Loucy (cell line): ENCODE data around the gene VTN.
A peak's percentile ranks its signal among the peaks of the same experiment; 100 is the strongest.

Source experiments
- H2AFZ ChIP-seq: fragments of 200-600 bp; sonication (generic); 2 replicates; pipeline ENCODE4 v1.6.0; 2016; ENCODE audit warnings: antibody characterized with exemption, mild to moderate bottlenecking, low read length, moderate library complexity
- H3F3A ChIP-seq: fragments of 200-600 bp; 2 replicates; pipeline ENCODE4 v1.6.0; 2016; ENCODE audit warnings: antibody characterized with exemption, low read depth, mild to moderate bottlenecking
- H3K27me3 ChIP-seq: fragments of 200-600 bp; sonication (generic); 2 replicates; pipeline ENCODE4 v1.6.1; 2014; ENCODE audit warnings: low read length, mild to moderate bottlenecking; ENCODE audit not compliant: insufficient read depth, poor library complexity, severe bottlenecking
- H3K36me3 ChIP-seq: fragments of 200-600 bp; sonication (generic); 2 replicates; pipeline ENCODE4 v1.6.1; 2016; ENCODE audit warnings: low read length; ENCODE audit not compliant: insufficient read depth
- H3K4me1 ChIP-seq: fragments of 200-600 bp; sonication (generic); 2 replicates; pipeline ENCODE4 v1.5.1; 2014; ENCODE audit warnings: low read length, mild to moderate bottlenecking; ENCODE audit not compliant: insufficient read depth, poor library complexity, severe bottlenecking
- H3K4me2 ChIP-seq: fragments of 200-600 bp; sonication (generic); 2 replicates; pipeline ENCODE4 v1.6.0; 2014; ENCODE audit warnings: antibody characterized with exemption, low read length, low read depth, mild to moderate bottlenecking; ENCODE audit not compliant: poor library complexity, severe bottlenecking
- H3K4me3 ChIP-seq: fragments of 200-600 bp; sonication (generic); 2 replicates; pipeline ENCODE4 v1.5.1; 2014; ENCODE audit warnings: low read length, mild to moderate bottlenecking, mixed read lengths; ENCODE audit not compliant: poor library complexity, severe bottlenecking
- H3K79me2 ChIP-seq: fragments of 200-600 bp; sonication (generic); 2 replicates; pipeline ENCODE4 v1.6.1; 2014; ENCODE audit warnings: low read length; ENCODE audit not compliant: insufficient read depth
- H3K9ac ChIP-seq: fragments of 200-600 bp; sonication (generic); 2 replicates; pipeline ENCODE4 v1.6.0; 2014; ENCODE audit warnings: mild to moderate bottlenecking, low read depth, low read length, moderate library complexity; ENCODE audit not compliant: poor library complexity, severe bottlenecking
- H3K9me2 ChIP-seq: fragments of 200-600 bp; sonication (generic); replicated peaks from 2 replicates; pipeline ENCODE4 v1.6.1; 2016; ENCODE audit warnings: low read depth, low read length, mixed read lengths
- H3K9me3 ChIP-seq: fragments of 200-600 bp; sonication (generic); 2 replicates; pipeline ENCODE4 v1.6.1; 2014; ENCODE audit warnings: mild to moderate bottlenecking, antibody characterized with exemption, low read length, low read depth; ENCODE audit not compliant: insufficient read depth
- H4K20me1 ChIP-seq: fragments of 200-600 bp; sonication (generic); 2 replicates; pipeline ENCODE4 v1.6.0; 2014; ENCODE audit warnings: antibody characterized with exemption, low read length, mild to moderate bottlenecking; ENCODE audit not compliant: insufficient read depth, poor library complexity, severe bottlenecking
- EZH2phosphoT487 ChIP-seq: fragments of 200-600 bp; IDR thresholded peaks from 2 replicates; pipeline ENCODE4 v1.6.1; 2018; ENCODE audit warnings: antibody characterized with exemption, mild to moderate bottlenecking, moderate library complexity, borderline replicate concordance
- TF ChIP-seq, protein P1 (sequence below): fragments of 200-600 bp; sonication (generic); conservative IDR thresholded peaks from 2 replicates; pipeline ENCODE4 v1.5.1; 2014; ENCODE audit warnings: mild to moderate bottlenecking, antibody characterized with exemption, low read length

Gene VTN

GRCh38 chr17:28334171-28334570, 35.9 kb downstream of the VTN start:
- Histone ChIP-seq H3K4me3 (peak overlapping the region; percentile 97), H3K79me2 (peaks cover 36% of the 10 kb centered on the region; the same call in 1 of the 2 replicates), H2AFZ (no peak overlapping the region), H3K36me3 (peaks cover 4% of the 10 kb centered on the region; the same call in 1 of the 2 replicates), H3K9ac (peak overlapping the region; percentile 74), H3K9me3 (no peaks in the 10 kb centered on the region), H3K9me2 (no peaks in the 10 kb centered on the region), H3F3A (no peaks in the 10 kb centered on the region), H3K4me1 (peaks cover 24% of the 10 kb centered on the region), H3K27me3 (no peaks in the 10 kb centered on the region), H3K4me2 (peak overlapping the region; percentile 84), H4K20me1 (peaks cover 4% of the 10 kb centered on the region)
- TF ChIP-seq EZH2phosphoT487, result no peak
- TF ChIP-seq, protein P1, sequence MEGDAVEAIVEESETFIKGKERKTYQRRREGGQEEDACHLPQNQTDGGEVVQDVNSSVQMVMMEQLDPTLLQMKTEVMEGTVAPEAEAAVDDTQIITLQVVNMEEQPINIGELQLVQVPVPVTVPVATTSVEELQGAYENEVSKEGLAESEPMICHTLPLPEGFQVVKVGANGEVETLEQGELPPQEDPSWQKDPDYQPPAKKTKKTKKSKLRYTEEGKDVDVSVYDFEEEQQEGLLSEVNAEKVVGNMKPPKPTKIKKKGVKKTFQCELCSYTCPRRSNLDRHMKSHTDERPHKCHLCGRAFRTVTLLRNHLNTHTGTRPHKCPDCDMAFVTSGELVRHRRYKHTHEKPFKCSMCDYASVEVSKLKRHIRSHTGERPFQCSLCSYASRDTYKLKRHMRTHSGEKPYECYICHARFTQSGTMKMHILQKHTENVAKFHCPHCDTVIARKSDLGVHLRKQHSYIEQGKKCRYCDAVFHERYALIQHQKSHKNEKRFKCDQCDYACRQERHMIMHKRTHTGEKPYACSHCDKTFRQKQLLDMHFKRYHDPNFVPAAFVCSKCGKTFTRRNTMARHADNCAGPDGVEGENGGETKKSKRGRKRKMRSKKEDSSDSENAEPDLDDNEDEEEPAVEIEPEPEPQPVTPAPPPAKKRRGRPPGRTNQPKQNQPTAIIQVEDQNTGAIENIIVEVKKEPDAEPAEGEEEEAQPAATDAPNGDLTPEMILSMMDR, result no peak

DNA sequence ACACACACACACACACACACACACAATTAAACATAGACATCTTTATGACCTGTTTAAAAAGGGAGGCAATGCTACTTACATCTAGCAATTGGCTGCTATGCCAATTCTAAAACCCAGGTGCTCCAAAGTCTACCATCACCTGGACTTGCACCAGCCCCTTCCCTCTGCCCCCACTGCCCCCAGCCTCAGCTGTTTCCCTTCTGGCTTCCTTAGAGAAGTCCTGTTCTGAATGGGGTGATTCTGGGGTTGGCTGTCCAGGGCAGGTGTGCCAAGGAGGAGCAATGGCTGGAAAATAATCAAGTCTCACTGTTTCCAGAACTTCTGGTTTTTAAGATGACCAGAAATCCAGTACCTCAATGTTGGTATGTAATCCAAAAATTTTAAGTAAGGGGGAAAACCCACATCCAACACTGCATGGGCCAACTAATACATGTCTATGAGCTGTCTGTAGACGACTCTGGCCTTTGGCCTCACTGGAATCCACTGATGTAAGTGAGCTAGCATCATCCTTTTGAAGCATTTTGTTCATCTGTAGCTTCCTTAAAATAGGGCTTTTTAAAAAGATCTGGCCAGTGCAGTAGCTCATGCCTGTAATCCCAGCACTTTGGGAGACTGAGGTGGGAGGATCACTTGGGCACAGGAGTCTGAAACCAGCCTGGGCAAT, 36.9 kb downstream of the VTN start:
- no peaks in the 10 kb centered on the region for H3K9me2 ChIP-seq
- H3K9ac ChIP-seq, result peak overlapping the region; percentile 74
- peaks cover 13% of the 10 kb centered on the region; the same call in 1 of the 2 replicates for H3K36me3 ChIP-seq
- no peaks in the 10 kb centered on the region for H3K27me3 ChIP-seq
- no peak overlapping the region for H2AFZ ChIP-seq
- peaks cover 4% of the 10 kb centered on the region for H4K20me1 ChIP-seq
- H3K4me3 ChIP-seq, result no peak overlapping the region
- H3F3A ChIP-seq, result no peaks in the 10 kb centered on the region
- TF ChIP-seq EZH2phosphoT487, result no peak
- TF ChIP-seq, protein P1, result no peak
- peaks cover 36% of the 10 kb centered on the region; the same call in 1 of the 2 replicates for H3K79me2 ChIP-seq
- H3K4me1 ChIP-seq, result peaks cover 24% of the 10 kb centered on the region
- no peaks in the 10 kb centered on the region for H3K9me3 ChIP-seq
- H3K4me2 ChIP-seq, result peak overlapping the region; percentile 20

GRCh38 chr17:28331891-28332420, 38.2 kb downstream of the VTN start:
- TF ChIP-seq, protein P1, result no peak
- TF ChIP-seq EZH2phosphoT487, result no peak
- H3K4me1 ChIP-seq, result peaks cover 20% of the 10 kb centered on the region
- H3K9me2 ChIP-seq, result no peaks in the 10 kb centered on the region
- H3K9ac ChIP-seq, result no peak overlapping the region
- H2AFZ ChIP-seq, result no peak overlapping the region
- peaks cover 26% of the 10 kb centered on the region; the same call in 1 of the 2 replicates for H3K36me3 ChIP-seq
- no peaks in the 10 kb centered on the region for H3K9me3 ChIP-seq
- H3K4me2 ChIP-seq, result no peak overlapping the region
- H4K20me1 ChIP-seq, result peaks cover 4% of the 10 kb centered on the region
- no peak overlapping the region for H3K4me3 ChIP-seq
- H3K27me3 ChIP-seq, result no peaks in the 10 kb centered on the region
- H3F3A ChIP-seq, result no peaks in the 10 kb centered on the region; the same call in 1 of the 2 replicates
- peaks cover 27% of the 10 kb centered on the region; the same call in 1 of the 2 replicates for H3K79me2 ChIP-seq
